SK-N-MC (cell line): Measurements from ENCODE around the gene KCNG1.

Source experiments
- DNase-seq: peaks from one replicate; pipeline ENCODE4 v3.0.0-alpha.2; 2011; ENCODE audit warnings: low read depth, low spot score
- H3K27ac ChIP-seq: fragments of 200-600 bp; sonication (generic); 2 replicates; pipeline ENCODE4 v1.5.1; 2016; ENCODE audit warnings: mixed run types
- H3K36me3 ChIP-seq: fragments of 200-600 bp; sonication (generic); 2 replicates; pipeline ENCODE4 v1.6.1; 2017; ENCODE audit warnings: antibody characterized with exemption, low read length, mixed read lengths; ENCODE audit not compliant: insufficient read depth
- H3K4me3 ChIP-seq: fragments of 200-600 bp; sonication (generic); 2 replicates; pipeline ENCODE4 v1.5.1; 2016
- H3K9ac ChIP-seq: fragments of 200-600 bp; sonication (generic); 2 replicates; pipeline ENCODE4 v1.8.0; 2017; ENCODE audit warnings: mixed run types, mixed read lengths; ENCODE audit not compliant: insufficient read length
- H3K9me3 ChIP-seq: fragments of 200-600 bp; sonication (generic); 2 replicates; pipeline ENCODE4 v1.6.1; 2017; ENCODE audit warnings: low read depth, mild to moderate bottlenecking, antibody characterized with exemption, low read length, moderate library complexity, mixed read lengths
- EZH2 ChIP-seq: fragments of 200-600 bp; sonication (generic); IDR thresholded peaks from one replicate; pipeline ENCODE4 v1.6.1; 2017; ENCODE audit warnings: antibody characterized with exemption
- FOXP2 ChIP-seq: optimal IDR thresholded peaks from 2 replicates; pipeline ENCODE3; 2011; ENCODE audit warnings: mild to moderate bottlenecking, moderate library complexity; ENCODE audit not compliant: insufficient read depth; ENCODE audit errors: extremely low read length, control extremely low read depth
- POLR2AphosphoS5 ChIP-seq: IDR thresholded peaks from 2 replicates; pipeline ENCODE4 v1.6.1; 2012; ENCODE audit warnings: mild to moderate bottlenecking, low read depth, low read length, borderline replicate concordance

KCNG1 gene

DNA sequence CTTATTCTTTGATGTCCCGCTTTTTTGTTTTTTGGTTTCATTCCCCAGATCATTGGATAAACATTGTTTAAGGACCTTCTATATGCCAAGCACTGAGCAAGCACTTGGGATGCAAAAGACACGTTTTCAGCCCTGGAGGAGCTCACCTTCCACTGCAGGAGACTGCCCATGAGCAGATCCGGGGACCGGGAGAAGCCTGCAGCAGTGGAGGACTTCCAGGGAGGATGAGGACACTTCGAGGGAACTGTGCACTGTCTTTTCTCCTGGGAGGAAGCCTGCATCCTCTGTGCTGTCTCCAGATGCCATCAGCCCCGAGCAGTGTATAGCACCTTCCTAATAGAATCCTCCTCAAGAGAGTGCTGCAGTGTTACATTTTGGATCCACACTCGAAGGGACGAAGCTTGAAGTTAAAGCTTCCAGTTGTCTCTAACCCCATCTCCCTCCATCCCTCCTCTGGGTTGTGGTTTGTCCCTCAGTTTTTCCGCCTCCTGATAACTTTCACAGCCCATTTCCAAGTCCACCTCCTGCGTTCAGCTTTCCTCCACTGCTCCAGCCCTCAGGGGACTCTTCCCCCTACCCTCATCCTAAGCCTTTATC, 5.8 kb upstream of the KCNG1 start:
- no peak for DNase-seq
- Histone ChIP-seq H3K9me3 (no peaks in the 10 kb centered on the region), H3K9ac (no peak overlapping the region), H3K36me3 (no peaks in the 10 kb centered on the region), H3K27ac (no peak overlapping the region), H3K4me3 (no peak overlapping the region)
- TF ChIP-seq FOXP2 (no peak), EZH2 (no peak), POLR2AphosphoS5 (no peak)

GRCh38 chr20:51027035-51027795, 4.3 kb upstream of the KCNG1 start:
- no peak for DNase-seq
- H3K36me3 ChIP-seq, result no peaks in the 10 kb centered on the region
- no peaks in the 10 kb centered on the region for H3K9me3 ChIP-seq
- H3K4me3 ChIP-seq, result no peak overlapping the region
- H3K9ac ChIP-seq, result no peak overlapping the region
- H3K27ac ChIP-seq, result no peak overlapping the region
- TF ChIP-seq EZH2 (no peak), POLR2AphosphoS5 (no peak), FOXP2 (no peak)

DNA sequence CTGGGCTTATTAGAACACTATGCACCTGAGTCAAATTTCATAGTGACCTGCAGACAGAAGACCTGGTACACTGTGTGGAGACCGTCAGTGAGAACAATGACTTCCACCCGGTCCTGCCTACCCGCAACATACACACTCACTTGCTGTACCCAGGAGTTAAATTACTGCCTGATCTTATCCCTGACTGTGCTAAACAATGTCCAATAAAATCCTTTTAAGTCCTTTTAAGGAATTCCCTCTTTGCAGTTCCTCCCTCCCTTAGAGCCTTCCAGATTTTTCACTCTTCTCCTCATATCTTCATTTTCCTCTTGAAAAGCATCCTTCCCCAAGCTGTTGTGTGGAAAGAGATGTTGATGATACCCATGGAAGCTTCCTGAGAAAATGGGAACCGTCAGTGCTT, 3.4 kb upstream of the KCNG1 start:
- TF ChIP-seq FOXP2, result no peak
- TF ChIP-seq POLR2AphosphoS5, result no peak
- no peak for TF ChIP-seq EZH2
- DNase-seq, result no peak
- Histone ChIP-seq H3K9ac (no peak overlapping the region), H3K36me3 (no peaks in the 10 kb centered on the region), H3K27ac (no peak overlapping the region), H3K9me3 (no peaks in the 10 kb centered on the region), H3K4me3 (no peak overlapping the region)

GRCh38 chr20:51024761-51025160, 1.9 kb upstream of the KCNG1 start:
- H3K36me3 ChIP-seq, result no peaks in the 10 kb centered on the region
- no peak for DNase-seq
- no peak for TF ChIP-seq FOXP2
- no peak for TF ChIP-seq EZH2
- no peak for TF ChIP-seq POLR2AphosphoS5
- H3K9me3 ChIP-seq, result no peaks in the 10 kb centered on the region
- no peak overlapping the region for H3K27ac ChIP-seq
- H3K4me3 ChIP-seq, result no peak overlapping the region
- no peak overlapping the region for H3K9ac ChIP-seq

DNA sequence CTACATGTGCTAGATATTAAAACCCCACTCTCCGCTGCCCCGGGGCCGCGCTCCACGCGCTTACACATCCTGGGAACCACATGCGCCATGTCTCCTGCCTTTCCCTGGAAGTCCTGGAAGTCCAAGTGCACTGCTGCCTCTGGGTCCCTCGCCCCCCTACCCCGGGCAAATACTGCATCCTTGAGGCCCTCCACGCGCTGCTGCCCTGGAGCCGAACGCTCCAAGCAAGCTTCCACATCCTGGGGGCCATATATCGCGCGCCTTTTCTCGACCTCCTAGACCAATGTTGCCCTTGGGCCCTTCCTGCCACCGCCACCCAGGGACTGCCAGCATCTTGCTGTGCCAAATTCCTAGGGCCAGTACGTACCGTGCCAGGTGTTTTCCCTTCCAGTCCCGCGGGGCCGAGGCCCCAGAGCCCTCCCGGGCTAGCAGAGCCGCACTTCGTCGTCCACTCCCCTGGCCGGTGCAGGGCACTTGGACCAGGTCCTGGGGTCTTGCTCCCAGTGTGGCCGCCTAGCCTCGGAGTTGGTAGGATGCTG, 779 bp upstream of the KCNG1 start:
- Histone ChIP-seq H3K36me3 (no peaks in the 10 kb centered on the region), H3K9me3 (no peaks in the 10 kb centered on the region), H3K27ac (no peak overlapping the region), H3K4me3 (peak overlapping the region; percentile 87), H3K9ac (peak overlapping the region; percentile 60)
- TF ChIP-seq POLR2AphosphoS5 (no peak), EZH2 (no peak), FOXP2 (no peak)
- DNase-seq, result no peak

- no peak for TF ChIP-seq FOXP2
- TF ChIP-seq POLR2AphosphoS5, result no peak
- no peak for TF ChIP-seq EZH2
- H3K9me3 ChIP-seq, result no peaks in the 10 kb centered on the region
- H3K36me3 ChIP-seq, result no peaks in the 10 kb centered on the region
- peak overlapping the region; percentile 87 for H3K4me3 ChIP-seq
- H3K9ac ChIP-seq, result peak overlapping the region; percentile 81
- DNase-seq, result no peak
- no peak overlapping the region for H3K27ac ChIP-seq
Measured at GRCh38 chr20:51022227-51022802, 592 bp downstream of the KCNG1 start.

DNA sequence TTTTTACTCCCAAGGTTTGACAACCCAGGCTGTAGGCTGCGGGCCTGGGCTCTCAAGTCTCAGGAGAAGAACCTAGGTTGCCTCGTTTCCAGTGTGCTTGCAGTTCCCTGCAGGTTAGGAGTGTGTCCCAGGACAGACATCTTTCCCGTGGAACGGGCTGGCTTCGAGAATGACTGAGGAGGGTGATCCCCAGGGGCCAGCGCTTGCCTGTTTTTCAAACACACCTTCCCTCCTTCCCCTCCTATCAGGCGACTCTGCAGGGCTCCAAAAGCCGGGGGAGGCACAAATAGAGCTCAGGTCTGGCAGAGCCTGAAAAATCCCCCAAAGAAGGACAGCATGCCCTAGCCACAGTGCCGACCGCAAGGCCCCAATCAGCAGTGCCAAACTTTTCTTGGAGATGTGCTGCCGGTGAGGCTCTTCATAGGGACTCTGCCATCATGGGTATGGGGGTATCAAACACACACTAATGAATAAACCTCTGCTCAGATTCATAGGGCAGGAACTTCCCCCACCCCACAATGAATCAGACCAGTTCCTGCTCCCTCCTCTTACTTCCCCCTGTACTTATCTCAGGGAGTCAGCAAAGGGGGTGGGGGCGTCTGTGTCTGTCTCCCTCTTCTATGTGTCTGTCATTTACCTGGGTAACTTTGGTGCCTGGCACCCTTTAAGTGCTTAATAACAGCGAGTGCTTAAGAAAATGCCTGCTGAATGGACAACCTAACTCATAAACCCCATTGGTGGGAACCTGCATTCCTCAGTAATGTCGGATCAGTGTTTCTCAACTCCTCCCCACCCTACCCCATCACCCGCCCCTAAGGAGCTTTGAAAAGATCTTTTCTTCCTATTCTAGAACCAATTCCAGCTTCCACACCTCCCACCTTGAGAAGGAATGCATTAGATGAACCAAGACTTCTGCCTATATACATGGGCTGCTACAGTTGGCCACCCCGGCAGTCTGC, 1.6 kb downstream of the KCNG1 start:
- DNase-seq, result no peak
- Histone ChIP-seq H3K4me3 (peak overlapping the region; percentile 87), H3K9ac (no peak overlapping the region)

DNA sequence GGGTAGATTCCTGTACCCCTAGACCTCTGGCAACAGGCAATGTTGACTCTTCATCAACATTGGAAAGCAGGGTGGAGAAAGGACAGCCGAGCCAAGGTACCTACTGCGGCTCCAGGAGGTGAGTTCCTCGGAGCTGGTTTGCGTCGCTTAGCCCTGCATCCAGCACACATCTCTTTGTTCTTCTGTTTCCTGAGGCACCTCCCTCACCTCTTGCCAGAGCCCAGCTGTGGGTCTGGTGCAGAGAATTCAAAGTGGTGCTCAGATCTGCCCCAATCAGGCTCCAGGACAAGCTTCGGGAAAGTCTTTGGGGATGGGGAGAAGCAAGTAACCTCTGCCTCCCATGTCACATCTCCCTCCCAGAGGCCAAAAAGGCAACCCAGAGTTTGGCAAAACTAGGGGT, 2.2 kb downstream of the KCNG1 start:
- no peak for DNase-seq
- Histone ChIP-seq H3K4me3 (peak overlapping the region; percentile 22; the same call in 1 of the 2 replicates), H3K36me3 (no peaks in the 10 kb centered on the region), H3K27ac (no peak overlapping the region), H3K9me3 (no peaks in the 10 kb centered on the region), H3K9ac (no peak overlapping the region)
- TF ChIP-seq EZH2 (no peak), POLR2AphosphoS5 (no peak), FOXP2 (no peak)

More for the DNA sequence above, 1.6 kb downstream of the KCNG1 start:
- H3K36me3 ChIP-seq, result no peaks in the 10 kb centered on the region
- no peak overlapping the region for H3K27ac ChIP-seq
- no peaks in the 10 kb centered on the region for H3K9me3 ChIP-seq
- no peak for TF ChIP-seq POLR2AphosphoS5
- TF ChIP-seq FOXP2, result no peak
